Measurements from ENCODE around the gene HPRT1. TPM values are rescaled to one million over a fixed set of nuclear protein-coding genes. Genes with fewer than 3 reads are reported as not detected.

The HPRT1 gene
- total RNA-seq, 1 experiment from 2014 or later, result 49.1 TPM

DNA sequence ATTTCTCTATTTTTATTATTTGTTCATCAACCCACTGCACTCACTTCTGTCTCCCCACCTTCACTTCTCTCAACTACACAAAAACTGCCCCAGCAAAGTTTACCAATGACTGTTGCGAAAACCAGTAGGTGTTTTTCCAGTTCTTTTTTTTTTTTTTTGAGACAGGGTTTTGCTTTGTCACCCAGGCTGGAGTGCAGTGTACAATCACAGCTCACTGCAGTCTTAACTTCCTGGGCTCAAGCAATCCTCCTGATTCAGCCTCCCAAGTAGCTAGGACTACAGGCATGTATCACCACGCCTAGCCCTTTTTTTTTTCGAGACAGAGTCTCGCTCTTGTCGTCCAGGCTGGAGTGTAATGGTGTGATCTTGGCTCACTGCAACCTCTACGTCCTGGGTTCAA, 24.1 kb upstream of the HPRT1 start:
- no peak for DNase-seq (ENCODE audit: unreplicated experiment)
- no TSS peak for BruUV-seq (replicated peaks)
- Mint-ChIP-seq H3K9me3 (ENCODE audit: unreplicated experiment) (no peaks in the 10 kb centered on the region), H3K27me3 (ENCODE audit: insufficient read depth, unreplicated experiment) (peaks cover 35% of the 10 kb centered on the region), H3K4me3 (ENCODE audit: unreplicated experiment) (no peak overlapping the region), H3K27ac (ENCODE audit: low read depth, unreplicated experiment) (no peak overlapping the region), H3K36me3 (ENCODE audit: insufficient read depth, unreplicated experiment) (peaks cover 22% of the 10 kb centered on the region), H3K4me1 (ENCODE audit: insufficient read depth, unreplicated experiment) (no peaks in the 10 kb centered on the region)
- ChIA-PET CTCF (interaction anchor here (0.6 to 1.3 kb wide), 4 partner anchors 9 to 1389 kb away, joined by 3 to 5 read pairs (median 4); no protein-coding TSS in a partner anchor), POLR2A (no interaction called here)
- intact Hi-C loops (cut with micrococcal nuclease), result no loop called here
- TF ChIP-seq, protein P1, sequence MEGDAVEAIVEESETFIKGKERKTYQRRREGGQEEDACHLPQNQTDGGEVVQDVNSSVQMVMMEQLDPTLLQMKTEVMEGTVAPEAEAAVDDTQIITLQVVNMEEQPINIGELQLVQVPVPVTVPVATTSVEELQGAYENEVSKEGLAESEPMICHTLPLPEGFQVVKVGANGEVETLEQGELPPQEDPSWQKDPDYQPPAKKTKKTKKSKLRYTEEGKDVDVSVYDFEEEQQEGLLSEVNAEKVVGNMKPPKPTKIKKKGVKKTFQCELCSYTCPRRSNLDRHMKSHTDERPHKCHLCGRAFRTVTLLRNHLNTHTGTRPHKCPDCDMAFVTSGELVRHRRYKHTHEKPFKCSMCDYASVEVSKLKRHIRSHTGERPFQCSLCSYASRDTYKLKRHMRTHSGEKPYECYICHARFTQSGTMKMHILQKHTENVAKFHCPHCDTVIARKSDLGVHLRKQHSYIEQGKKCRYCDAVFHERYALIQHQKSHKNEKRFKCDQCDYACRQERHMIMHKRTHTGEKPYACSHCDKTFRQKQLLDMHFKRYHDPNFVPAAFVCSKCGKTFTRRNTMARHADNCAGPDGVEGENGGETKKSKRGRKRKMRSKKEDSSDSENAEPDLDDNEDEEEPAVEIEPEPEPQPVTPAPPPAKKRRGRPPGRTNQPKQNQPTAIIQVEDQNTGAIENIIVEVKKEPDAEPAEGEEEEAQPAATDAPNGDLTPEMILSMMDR (IDR thresholded peaks at IDR 0.05; ENCODE audit: unreplicated experiment), result no peak

GRCh38 chrX:134443020-134443419, 16.9 kb upstream of the HPRT1 start:
- Mint-ChIP-seq H3K27me3 (ENCODE audit: insufficient read depth, unreplicated experiment) (peaks cover 11% of the 10 kb centered on the region), H3K36me3 (ENCODE audit: insufficient read depth, unreplicated experiment) (no peaks in the 10 kb centered on the region), H3K4me1 (ENCODE audit: insufficient read depth, unreplicated experiment) (no peaks in the 10 kb centered on the region), H3K9me3 (ENCODE audit: unreplicated experiment) (no peaks in the 10 kb centered on the region), H3K4me3 (ENCODE audit: unreplicated experiment) (no peak overlapping the region), H3K27ac (ENCODE audit: low read depth, unreplicated experiment) (no peak overlapping the region)
- intact Hi-C loops (cut with micrococcal nuclease), result no loop called here
- TF ChIP-seq, protein P1 (IDR thresholded peaks at IDR 0.05; ENCODE audit: unreplicated experiment), result no peak
- CTCF ChIA-PET, result no interaction called here
- POLR2A ChIA-PET, result no interaction called here
- no peak for DNase-seq (ENCODE audit: unreplicated experiment)
- BruUV-seq (replicated peaks), result no TSS peak

GRCh38 chrX:134443461-134443860, 16.5 kb upstream of the HPRT1 start:
- POLR2A ChIA-PET, result no interaction called here
- H3K27me3 Mint-ChIP-seq (ENCODE audit: insufficient read depth, unreplicated experiment), result peaks cover 11% of the 10 kb centered on the region
- intact Hi-C loops (cut with micrococcal nuclease), result no loop called here
- no peaks in the 10 kb centered on the region for H3K36me3 Mint-ChIP-seq (ENCODE audit: insufficient read depth, unreplicated experiment)
- no peaks in the 10 kb centered on the region for H3K9me3 Mint-ChIP-seq (ENCODE audit: unreplicated experiment)
- H3K27ac Mint-ChIP-seq (ENCODE audit: low read depth, unreplicated experiment), result no peak overlapping the region
- H3K4me3 Mint-ChIP-seq (ENCODE audit: unreplicated experiment), result no peak overlapping the region
- TF ChIP-seq, protein P1 (IDR thresholded peaks at IDR 0.05; ENCODE audit: unreplicated experiment), result no peak
- CTCF ChIA-PET, result no interaction called here
- no peaks in the 10 kb centered on the region for H3K4me1 Mint-ChIP-seq (ENCODE audit: insufficient read depth, unreplicated experiment)
- no TSS peak for BruUV-seq (replicated peaks)
- DNase-seq (ENCODE audit: unreplicated experiment), result no peak

DNA sequence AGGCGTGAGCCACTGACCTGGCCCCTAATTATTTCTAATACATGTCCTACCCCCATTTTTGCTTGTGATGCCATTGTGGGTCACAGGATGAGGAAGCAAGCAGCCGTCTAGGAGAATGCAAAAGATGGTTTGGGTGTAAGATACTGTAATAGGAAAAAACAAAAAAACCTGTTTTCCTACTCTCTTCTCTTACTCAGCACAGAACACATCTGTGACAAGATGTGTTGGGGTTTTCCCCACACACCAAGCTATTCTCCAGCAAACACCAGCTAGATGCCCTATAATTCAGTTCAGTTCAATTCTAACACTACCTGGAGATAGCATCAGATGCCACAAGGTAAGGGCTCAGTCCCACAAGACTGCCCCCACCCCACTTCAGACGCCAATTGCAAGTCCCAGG, 15.3 kb upstream of the HPRT1 start:
- no peaks in the 10 kb centered on the region for H3K4me1 Mint-ChIP-seq (ENCODE audit: insufficient read depth, unreplicated experiment)
- intact Hi-C loops (cut with micrococcal nuclease), result no loop called here
- POLR2A ChIA-PET, result interaction anchor here (0.6 kb wide), 1 partner anchor 1602 kb away, joined by 3 read pairs; no protein-coding TSS in a partner anchor
- no peak for DNase-seq (ENCODE audit: unreplicated experiment)
- no peak overlapping the region for H3K4me3 Mint-ChIP-seq (ENCODE audit: unreplicated experiment)
- TF ChIP-seq, protein P1 (IDR thresholded peaks at IDR 0.05; ENCODE audit: unreplicated experiment), result no peak
- CTCF ChIA-PET, result interaction anchor here (0.6 to 1.3 kb wide), 3 partner anchors 9 to 345 kb away, joined by 3 to 5 read pairs (median 4); no protein-coding TSS in a partner anchor
- no peaks in the 10 kb centered on the region for H3K9me3 Mint-ChIP-seq (ENCODE audit: unreplicated experiment)
- H3K27ac Mint-ChIP-seq (ENCODE audit: low read depth, unreplicated experiment), result no peak overlapping the region
- H3K36me3 Mint-ChIP-seq (ENCODE audit: insufficient read depth, unreplicated experiment), result no peaks in the 10 kb centered on the region
- peaks cover 12% of the 10 kb centered on the region for H3K27me3 Mint-ChIP-seq (ENCODE audit: insufficient read depth, unreplicated experiment)
- no TSS peak for BruUV-seq (replicated peaks)
